ENCODE data around the gene DNASE1L3. TPM values are rescaled to one million over a fixed set of nuclear protein-coding genes. Genes with fewer than 3 reads are reported as not detected.

Gene DNASE1L3
- total and polyA plus RNA-seq, 2 experiments from 2014 or later, result 0.39 to 0.94 TPM

DNA sequence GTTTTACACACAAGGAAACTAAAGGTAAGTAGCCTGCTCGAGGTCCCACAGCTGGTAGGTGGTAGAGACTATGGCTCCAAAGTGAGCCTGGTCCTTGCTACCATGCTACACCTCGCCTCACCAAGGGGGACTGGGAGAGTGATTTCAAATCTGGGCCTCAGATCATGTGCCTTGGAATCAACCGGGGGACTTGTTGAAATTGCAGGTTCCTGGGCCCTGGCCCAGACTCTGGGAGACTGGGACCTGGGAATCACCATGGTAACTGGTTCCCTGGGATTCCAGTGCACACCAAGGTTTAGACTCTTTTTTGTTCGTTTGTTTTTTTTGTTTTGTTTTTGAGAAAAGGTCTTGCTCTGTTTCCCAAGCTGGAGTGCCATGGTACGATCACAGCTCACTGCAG lies 21.1 kb downstream of the DNASE1L3 start:
- TF ChIP-seq, protein P1, sequence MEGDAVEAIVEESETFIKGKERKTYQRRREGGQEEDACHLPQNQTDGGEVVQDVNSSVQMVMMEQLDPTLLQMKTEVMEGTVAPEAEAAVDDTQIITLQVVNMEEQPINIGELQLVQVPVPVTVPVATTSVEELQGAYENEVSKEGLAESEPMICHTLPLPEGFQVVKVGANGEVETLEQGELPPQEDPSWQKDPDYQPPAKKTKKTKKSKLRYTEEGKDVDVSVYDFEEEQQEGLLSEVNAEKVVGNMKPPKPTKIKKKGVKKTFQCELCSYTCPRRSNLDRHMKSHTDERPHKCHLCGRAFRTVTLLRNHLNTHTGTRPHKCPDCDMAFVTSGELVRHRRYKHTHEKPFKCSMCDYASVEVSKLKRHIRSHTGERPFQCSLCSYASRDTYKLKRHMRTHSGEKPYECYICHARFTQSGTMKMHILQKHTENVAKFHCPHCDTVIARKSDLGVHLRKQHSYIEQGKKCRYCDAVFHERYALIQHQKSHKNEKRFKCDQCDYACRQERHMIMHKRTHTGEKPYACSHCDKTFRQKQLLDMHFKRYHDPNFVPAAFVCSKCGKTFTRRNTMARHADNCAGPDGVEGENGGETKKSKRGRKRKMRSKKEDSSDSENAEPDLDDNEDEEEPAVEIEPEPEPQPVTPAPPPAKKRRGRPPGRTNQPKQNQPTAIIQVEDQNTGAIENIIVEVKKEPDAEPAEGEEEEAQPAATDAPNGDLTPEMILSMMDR (IDR thresholded peaks at IDR 0.05; ENCODE audit: low read depth, low read length), result no peak
- no peaks in the 10 kb centered on the region for H3K9me3 ChIP-seq (ENCODE audit: low read depth)
- H3K4me3 ChIP-seq, result no peak overlapping the region
- no peaks in the 10 kb centered on the region for H3K27me3 ChIP-seq
- DNase-seq (ENCODE audit: low read depth in 1 of 2, low spot score in 1 of 2), result no peak
- H3K36me3 ChIP-seq, result no peaks in the 10 kb centered on the region
- H3K4me1 ChIP-seq (ENCODE audit: low read depth), result peaks cover 31% of the 10 kb centered on the region
- H3K27ac ChIP-seq, result no peak overlapping the region

DNA sequence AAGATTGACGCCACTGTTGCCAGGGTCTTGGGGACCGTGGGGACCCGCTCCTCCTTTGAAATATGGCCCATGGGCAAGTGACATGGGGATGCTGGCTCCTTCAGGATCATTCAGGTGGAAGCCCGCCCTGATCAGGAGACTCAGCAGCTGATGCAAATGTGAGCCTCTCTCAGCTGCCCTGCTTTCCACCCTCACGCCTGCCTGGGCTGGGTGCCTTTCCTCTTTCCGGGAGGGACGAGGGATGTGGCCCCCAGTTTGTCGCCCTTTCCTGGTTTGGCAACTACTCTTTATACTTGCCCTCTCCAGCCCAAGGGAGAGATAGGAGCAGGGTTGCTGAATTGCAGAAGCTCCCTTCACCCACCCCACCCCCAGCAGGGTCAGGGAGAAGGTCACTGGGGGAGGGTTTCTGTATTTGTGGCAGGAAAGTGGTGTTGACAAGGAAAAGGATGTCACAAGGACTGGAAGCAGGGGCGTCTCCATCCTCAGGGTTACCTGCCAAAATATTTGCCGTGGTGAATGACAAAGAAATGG lies 21.8 kb downstream of the DNASE1L3 start:
- H3K27ac ChIP-seq, result no peak overlapping the region
- H3K27me3 ChIP-seq, result peaks cover under 1% of the 10 kb centered on the region
- peaks cover 31% of the 10 kb centered on the region for H3K4me1 ChIP-seq (ENCODE audit: low read depth)
- TF ChIP-seq, protein P1 (IDR thresholded peaks at IDR 0.05; ENCODE audit: low read depth, low read length), result no peak
- no peaks in the 10 kb centered on the region for H3K9me3 ChIP-seq (ENCODE audit: low read depth)
- peak in 1 of 2 donors; percentile 68 for DNase-seq (ENCODE audit: low read depth in 1 of 2, low spot score in 1 of 2)
- no peak overlapping the region for H3K4me3 ChIP-seq
- H3K36me3 ChIP-seq, result no peaks in the 10 kb centered on the region

DNA sequence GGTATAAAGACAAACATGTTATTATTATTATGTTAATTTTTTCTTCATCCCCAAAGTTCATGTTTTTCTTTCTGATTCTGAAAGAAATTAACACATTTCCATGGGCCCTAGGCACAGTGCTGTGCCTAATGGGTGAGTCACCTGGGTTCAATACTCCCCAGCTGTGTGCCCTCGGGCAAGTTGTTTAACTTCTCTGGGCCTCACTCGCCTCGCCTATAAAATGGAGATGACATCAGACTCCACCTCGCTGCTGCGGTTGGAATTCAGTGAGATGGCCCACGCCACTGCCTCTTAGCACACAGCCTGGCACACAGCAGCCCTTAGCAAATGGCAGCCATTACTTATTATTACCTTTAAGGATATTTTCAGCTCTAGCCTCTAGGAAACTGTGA lies 22.6 kb downstream of the DNASE1L3 start:
- no peak for DNase-seq (ENCODE audit: low read depth in 1 of 2, low spot score in 1 of 2)
- Histone ChIP-seq H3K36me3 (no peaks in the 10 kb centered on the region), H3K4me1 (ENCODE audit: low read depth) (peaks cover 31% of the 10 kb centered on the region), H3K27ac (no peak overlapping the region), H3K4me3 (no peak overlapping the region), H3K27me3 (peaks cover 7% of the 10 kb centered on the region), H3K9me3 (ENCODE audit: low read depth) (no peaks in the 10 kb centered on the region)
- TF ChIP-seq, protein P1 (IDR thresholded peaks at IDR 0.05; ENCODE audit: low read depth, low read length), result no peak

DNA sequence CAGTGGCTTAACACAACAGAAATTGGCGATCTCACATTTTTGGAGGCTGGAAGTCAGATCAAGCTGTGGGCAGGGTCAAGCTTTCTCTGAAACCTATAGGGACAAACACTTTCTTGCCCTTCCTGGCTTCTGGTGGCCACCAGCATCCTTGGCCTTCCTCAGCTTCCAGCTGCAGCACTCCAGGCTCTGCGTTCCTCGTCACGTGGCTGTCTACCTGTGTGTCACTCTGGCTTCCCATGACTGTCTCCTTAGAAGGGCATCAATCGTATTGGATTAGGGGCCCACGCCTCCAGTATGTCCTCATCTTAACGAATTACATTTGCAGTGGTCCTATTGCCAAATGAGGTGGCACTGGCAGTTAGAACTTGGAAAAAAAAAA lies 25.8 kb downstream of the DNASE1L3 start:
- no peak for DNase-seq (ENCODE audit: low read depth in 1 of 2, low spot score in 1 of 2)
- Histone ChIP-seq H3K27ac (no peak overlapping the region), H3K27me3 (peaks cover 18% of the 10 kb centered on the region), H3K4me1 (ENCODE audit: low read depth) (peaks cover 17% of the 10 kb centered on the region), H3K9me3 (ENCODE audit: low read depth) (no peaks in the 10 kb centered on the region), H3K4me3 (no peak overlapping the region), H3K36me3 (no peaks in the 10 kb centered on the region)
- TF ChIP-seq, protein P1 (IDR thresholded peaks at IDR 0.05; ENCODE audit: low read depth, low read length), result no peak

DNA sequence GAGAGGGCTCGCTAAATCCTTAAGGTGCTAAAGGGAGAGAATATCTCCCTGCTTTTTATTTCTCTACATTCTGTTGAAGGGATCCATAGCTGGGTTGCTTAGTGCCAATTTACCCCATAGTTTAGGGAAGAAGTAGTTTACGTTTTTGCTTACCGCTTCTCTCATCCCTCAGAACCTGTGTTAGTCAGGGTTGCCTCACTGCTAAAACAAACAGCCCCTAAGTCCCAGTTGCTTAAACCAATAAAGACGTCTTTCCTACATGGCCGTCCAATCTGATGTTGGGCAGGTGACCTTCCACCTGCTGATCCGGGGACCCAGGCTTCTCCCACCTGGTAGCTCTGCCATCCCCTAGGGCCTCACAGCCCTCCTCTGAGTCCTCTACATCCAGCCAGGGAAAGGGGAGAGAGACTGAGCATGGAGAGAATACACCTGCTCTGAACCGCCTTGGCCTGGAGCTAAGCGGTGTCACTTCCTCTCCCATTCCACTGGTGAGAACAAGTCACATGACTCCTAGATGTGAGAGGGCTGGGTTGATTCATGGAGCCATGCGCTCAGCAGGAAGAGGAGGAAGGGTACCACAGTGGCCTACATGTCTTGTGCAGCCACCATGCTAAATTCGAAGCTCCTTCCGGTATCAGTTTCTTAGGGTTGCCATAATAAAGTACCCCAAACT lies 26.3 kb downstream of the DNASE1L3 start:
- no peaks in the 10 kb centered on the region for H3K36me3 ChIP-seq
- DNase-seq (ENCODE audit: low read depth in 1 of 2, low spot score in 1 of 2), result no peak
- no peaks in the 10 kb centered on the region for H3K9me3 ChIP-seq (ENCODE audit: low read depth)
- peaks cover 12% of the 10 kb centered on the region for H3K4me1 ChIP-seq (ENCODE audit: low read depth)
- H3K27me3 ChIP-seq, result peaks cover 18% of the 10 kb centered on the region
- H3K27ac ChIP-seq, result no peak overlapping the region
- no peak overlapping the region for H3K4me3 ChIP-seq
- TF ChIP-seq, protein P1 (IDR thresholded peaks at IDR 0.05; ENCODE audit: low read depth, low read length), result no peak
